HG03060 (cell line): ENCODE measurements around the gene TAS2R31.
A peak's percentile ranks its signal among the peaks of the same experiment; 100 is the strongest.
"Not testable (repeated sequence)": the region's sequence is repeated elsewhere in the genome, so short reads cannot be mapped to it uniquely, and the experiment has no call there.

Source experiments
- ATAC-seq: cut with Tn5 transposase; IDR thresholded peaks from one replicate; pipeline ENCODE4 v1.9.1; 2021; ENCODE audit warnings: low read depth, moderate number of reproducible peaks; ENCODE audit not compliant: unreplicated experiment

Gene TAS2R31

GRCh38 chr12:11031307-11031706, at the start of gene TAS2R31:
TAS2R31 (minus strand) TSS chr12:11031407; CDS start chr12:11031335, 72 bp downstream.
- ATAC-seq = no peak

GRCh38 chr12:11078246-11078645, 47.0 kb upstream of the TAS2R31 start:
- ATAC-seq = no peak

GRCh38 chr12:11075642-11076041, 44.4 kb upstream of the TAS2R31 start:
- peak; percentile 53 for ATAC-seq

- ATAC-seq = no peak
Observed at GRCh38 chr12:11071414-11071813, 40.2 kb upstream of the TAS2R31 start.

GRCh38 chr12:11070999-11071398, 39.8 kb upstream of the TAS2R31 start:
- ATAC-seq = no peak

- ATAC-seq = no peak
Observed at GRCh38 chr12:11069854-11070365, 38.7 kb upstream of the TAS2R31 start.

GRCh38 chr12:11067514-11067913, 36.3 kb upstream of the TAS2R31 start:
- no peak for ATAC-seq

- ATAC-seq = not testable (repeated sequence)
Observed at GRCh38 chr12:11062194-11062593, 31.0 kb upstream of the TAS2R31 start, which contains the start of gene TAS2R46. TAS2R46 (minus strand) TSS chr12:11062294; CDS start chr12:11062294, 0 bp downstream.

- no peak for ATAC-seq
Observed at GRCh38 chr12:11059784-11060183, 28.6 kb upstream of the TAS2R31 start.

GRCh38 chr12:11059041-11059440, 27.8 kb upstream of the TAS2R31 start:
- ATAC-seq = no peak

GRCh38 chr12:11055306-11055705, 24.1 kb upstream of the TAS2R31 start:
- ATAC-seq = no peak

- ATAC-seq = not testable (repeated sequence)
Observed at GRCh38 chr12:11049806-11050531, 18.8 kb upstream of the TAS2R31 start.

GRCh38 chr12:11041366-11041765, 10.2 kb upstream of the TAS2R31 start:
- not testable (repeated sequence) for ATAC-seq

- no peak for ATAC-seq
Observed at GRCh38 chr12:11040162-11040561, 9.0 kb upstream of the TAS2R31 start.

GRCh38 chr12:11039171-11039570, 8.0 kb upstream of the TAS2R31 start:
- ATAC-seq = no peak

GRCh38 chr12:11033959-11034358, 2.8 kb upstream of the TAS2R31 start:
- ATAC-seq = not testable (repeated sequence)

- no peak for ATAC-seq
Observed at GRCh38 chr12:11026118-11026517, 5.1 kb downstream of the TAS2R31 start.

- no peak for ATAC-seq
Observed at GRCh38 chr12:11023387-11023786, 7.8 kb downstream of the TAS2R31 start.

- ATAC-seq = no peak
Observed at GRCh38 chr12:11022520-11022919, 8.7 kb downstream of the TAS2R31 start, which contains the start of gene TAS2R19. TAS2R19 (minus strand) TSS chr12:11022620; CDS start chr12:11022571, 49 bp downstream.

GRCh38 chr12:11016937-11017336, 14.3 kb downstream of the TAS2R31 start:
- no peak for ATAC-seq

GRCh38 chr12:11015775-11016430, 15.3 kb downstream of the TAS2R31 start:
- ATAC-seq = no peak

- ATAC-seq = no peak
Observed at GRCh38 chr12:11014234-11014633, 17.0 kb downstream of the TAS2R31 start.
